ENCODE measurements around the gene CACNG4.

CACNG4 gene

DNA sequence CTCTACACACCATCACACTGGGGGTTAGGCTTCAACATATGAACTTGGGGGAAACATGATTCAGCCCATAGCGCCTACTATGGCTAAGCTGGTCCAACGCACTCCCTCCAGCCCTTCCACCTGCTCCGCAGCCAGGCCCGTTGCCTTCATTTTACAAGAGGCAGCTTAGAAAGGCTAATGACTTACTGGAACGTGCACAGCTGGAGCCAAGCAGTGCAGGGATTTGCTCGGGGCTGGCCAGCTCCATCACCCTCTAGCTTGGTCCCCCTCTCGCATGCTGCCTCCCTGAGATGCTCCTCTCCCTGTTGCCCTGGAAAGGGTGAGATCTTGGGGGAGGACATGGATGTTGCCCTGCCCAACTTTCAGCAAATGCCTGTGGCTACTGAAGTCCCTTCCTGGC, 77.0 kb downstream of the CACNG4 start:
- no peak for ATAC-seq
- no peak for TF ChIP-seq RARB (CRISPR knock-in tag; IDR thresholded peaks at IDR 0.05)
- TF ChIP-seq PPARA (CRISPR knock-in tag; IDR thresholded peaks at IDR 0.05; ENCODE audit: borderline replicate concordance): no peak
- no peak for TF ChIP-seq CREB5 (CRISPR knock-in tag; IDR thresholded peaks at IDR 0.05; ENCODE audit: low read depth)
- TF ChIP-seq PATZ1 (CRISPR knock-in tag; IDR thresholded peaks at IDR 0.05; ENCODE audit: borderline replicate concordance): no peak
- TF ChIP-seq, protein P1, sequence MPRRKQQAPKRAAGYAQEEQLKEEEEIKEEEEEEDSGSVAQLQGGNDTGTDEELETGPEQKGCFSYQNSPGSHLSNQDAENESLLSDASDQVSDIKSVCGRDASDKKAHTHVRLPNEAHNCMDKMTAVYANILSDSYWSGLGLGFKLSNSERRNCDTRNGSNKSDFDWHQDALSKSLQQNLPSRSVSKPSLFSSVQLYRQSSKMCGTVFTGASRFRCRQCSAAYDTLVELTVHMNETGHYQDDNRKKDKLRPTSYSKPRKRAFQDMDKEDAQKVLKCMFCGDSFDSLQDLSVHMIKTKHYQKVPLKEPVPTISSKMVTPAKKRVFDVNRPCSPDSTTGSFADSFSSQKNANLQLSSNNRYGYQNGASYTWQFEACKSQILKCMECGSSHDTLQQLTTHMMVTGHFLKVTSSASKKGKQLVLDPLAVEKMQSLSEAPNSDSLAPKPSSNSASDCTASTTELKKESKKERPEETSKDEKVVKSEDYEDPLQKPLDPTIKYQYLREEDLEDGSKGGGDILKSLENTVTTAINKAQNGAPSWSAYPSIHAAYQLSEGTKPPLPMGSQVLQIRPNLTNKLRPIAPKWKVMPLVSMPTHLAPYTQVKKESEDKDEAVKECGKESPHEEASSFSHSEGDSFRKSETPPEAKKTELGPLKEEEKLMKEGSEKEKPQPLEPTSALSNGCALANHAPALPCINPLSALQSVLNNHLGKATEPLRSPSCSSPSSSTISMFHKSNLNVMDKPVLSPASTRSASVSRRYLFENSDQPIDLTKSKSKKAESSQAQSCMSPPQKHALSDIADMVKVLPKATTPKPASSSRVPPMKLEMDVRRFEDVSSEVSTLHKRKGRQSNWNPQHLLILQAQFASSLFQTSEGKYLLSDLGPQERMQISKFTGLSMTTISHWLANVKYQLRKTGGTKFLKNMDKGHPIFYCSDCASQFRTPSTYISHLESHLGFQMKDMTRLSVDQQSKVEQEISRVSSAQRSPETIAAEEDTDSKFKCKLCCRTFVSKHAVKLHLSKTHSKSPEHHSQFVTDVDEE (CRISPR knock-in tag; IDR thresholded peaks at IDR 0.05): no peak
- TF ChIP-seq ZFP30 (CRISPR knock-in tag; IDR thresholded peaks at IDR 0.05): no peak
- no peak for TF ChIP-seq OSR1 (CRISPR knock-in tag; IDR thresholded peaks at IDR 0.05)
- TF ChIP-seq BACH2 (CRISPR knock-in tag; IDR thresholded peaks at IDR 0.05; ENCODE audit: borderline replicate concordance): no peak
- no peak for TF ChIP-seq ZFP3 (CRISPR knock-in tag; IDR thresholded peaks at IDR 0.05)
- TF ChIP-seq, protein P2, sequence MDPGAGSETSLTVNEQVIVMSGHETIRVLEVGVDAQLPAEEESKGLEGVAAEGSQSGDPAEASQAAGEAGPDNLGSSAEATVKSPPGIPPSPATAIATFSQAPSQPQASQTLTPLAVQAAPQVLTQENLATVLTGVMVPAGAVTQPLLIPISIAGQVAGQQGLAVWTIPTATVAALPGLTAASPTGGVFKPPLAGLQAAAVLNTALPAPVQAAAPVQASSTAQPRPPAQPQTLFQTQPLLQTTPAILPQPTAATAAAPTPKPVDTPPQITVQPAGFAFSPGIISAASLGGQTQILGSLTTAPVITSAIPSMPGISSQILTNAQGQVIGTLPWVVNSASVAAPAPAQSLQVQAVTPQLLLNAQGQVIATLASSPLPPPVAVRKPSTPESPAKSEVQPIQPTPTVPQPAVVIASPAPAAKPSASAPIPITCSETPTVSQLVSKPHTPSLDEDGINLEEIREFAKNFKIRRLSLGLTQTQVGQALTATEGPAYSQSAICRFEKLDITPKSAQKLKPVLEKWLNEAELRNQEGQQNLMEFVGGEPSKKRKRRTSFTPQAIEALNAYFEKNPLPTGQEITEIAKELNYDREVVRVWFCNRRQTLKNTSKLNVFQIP (CRISPR knock-in tag; IDR thresholded peaks at IDR 0.05; ENCODE audit: borderline replicate concordance, low read depth): no peak
- TF ChIP-seq CSDC2 (CRISPR knock-in tag; IDR thresholded peaks at IDR 0.05): no peak
- no peak for TF ChIP-seq ZNF8 (CRISPR knock-in tag; IDR thresholded peaks at IDR 0.05)
- no peak for TF ChIP-seq ZNF70 (CRISPR knock-in tag; IDR thresholded peaks at IDR 0.05)
- TF ChIP-seq SNAI2 (CRISPR knock-in tag; IDR thresholded peaks at IDR 0.05): no peak
- TF ChIP-seq ESRRG (CRISPR knock-in tag; IDR thresholded peaks at IDR 0.05): no peak

DNA sequence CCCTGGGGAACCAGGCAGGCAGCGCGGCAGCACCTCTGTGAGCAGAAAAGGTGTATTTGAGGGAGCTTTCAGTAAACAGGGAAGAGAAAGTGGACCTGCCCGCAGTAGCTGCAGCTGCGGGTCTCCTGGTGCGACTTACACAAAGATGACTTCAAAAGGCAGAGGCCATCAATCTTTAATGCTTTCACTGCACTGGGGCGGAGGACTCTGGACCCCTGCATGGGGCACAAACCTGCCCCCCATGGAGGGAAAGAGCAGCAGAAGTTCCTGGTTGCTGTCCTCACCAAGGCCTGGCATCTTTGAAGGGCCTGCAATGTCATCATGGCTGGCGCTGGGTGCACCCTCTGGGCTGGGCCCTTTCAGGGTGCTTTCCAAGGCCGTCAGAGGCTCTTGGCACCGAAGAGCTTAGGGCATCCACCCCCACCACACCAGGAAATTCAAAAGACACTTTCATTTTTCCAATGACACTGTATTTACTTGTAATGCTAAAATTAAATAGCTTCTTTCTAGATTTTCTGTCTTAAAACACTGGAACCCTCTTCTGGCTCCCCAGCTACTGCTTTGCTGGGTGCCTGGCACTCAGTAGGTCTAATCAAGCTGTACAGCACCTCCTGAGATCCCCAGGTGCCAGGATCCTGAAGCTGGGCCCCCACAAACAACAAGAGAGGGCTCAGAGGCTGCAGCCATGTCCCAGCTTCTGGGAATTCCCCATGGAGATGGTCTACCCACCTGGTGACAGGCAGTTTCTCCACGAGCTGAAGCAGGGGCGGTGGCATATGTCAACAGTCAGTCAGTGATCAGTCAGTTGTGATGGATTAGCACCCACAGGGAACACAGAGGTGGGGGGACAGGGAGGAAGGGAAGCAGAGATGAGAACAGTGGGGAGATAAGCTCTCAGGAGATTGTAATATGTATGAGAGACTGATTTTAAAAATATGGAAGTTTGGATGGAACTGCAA, 77.7 kb downstream of the CACNG4 start:
- TF ChIP-seq RARB (CRISPR knock-in tag; IDR thresholded peaks at IDR 0.05) (no peak), ZFP30 (CRISPR knock-in tag; IDR thresholded peaks at IDR 0.05) (no peak), BACH2 (CRISPR knock-in tag; IDR thresholded peaks at IDR 0.05; ENCODE audit: borderline replicate concordance) (no peak), SNAI2 (CRISPR knock-in tag; IDR thresholded peaks at IDR 0.05) (no peak), ZNF70 (CRISPR knock-in tag; IDR thresholded peaks at IDR 0.05) (no peak), ISL1 (CRISPR knock-in tag; IDR thresholded peaks at IDR 0.05) (no peak), TOX (CRISPR knock-in tag; IDR thresholded peaks at IDR 0.05; ENCODE audit: borderline replicate concordance) (no peak), ZC3H10 (CRISPR knock-in tag; IDR thresholded peaks at IDR 0.05) (no peak), PATZ1 (CRISPR knock-in tag; IDR thresholded peaks at IDR 0.05; ENCODE audit: borderline replicate concordance) (no peak)
- no peak for ATAC-seq

DNA sequence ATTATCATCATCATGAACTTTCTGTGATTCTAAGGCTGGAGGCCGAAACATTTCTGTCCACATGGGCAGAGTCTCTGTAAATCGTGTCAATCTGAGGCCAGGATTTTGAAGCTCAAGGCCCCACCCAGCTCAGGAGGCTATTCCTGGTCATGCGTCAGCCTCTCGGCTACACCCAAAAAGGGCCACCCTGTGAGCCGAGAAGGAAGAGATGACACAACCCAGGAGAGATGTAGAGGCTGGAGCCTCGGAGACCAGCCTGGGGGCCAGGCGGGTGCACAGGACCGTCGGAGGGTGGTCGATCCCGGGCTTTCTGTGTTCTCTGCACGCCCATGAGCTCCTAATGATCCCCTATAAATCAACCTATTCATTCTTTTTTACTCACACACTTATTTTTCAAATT, 78.8 kb downstream of the CACNG4 start:
- ATAC-seq: no peak
- no peak for TF ChIP-seq ESRRG (CRISPR knock-in tag; IDR thresholded peaks at IDR 0.05)
- TF ChIP-seq RARB (CRISPR knock-in tag; IDR thresholded peaks at IDR 0.05): no peak
- TF ChIP-seq ZNF8 (CRISPR knock-in tag; IDR thresholded peaks at IDR 0.05): no peak
- TF ChIP-seq BACH2 (CRISPR knock-in tag; IDR thresholded peaks at IDR 0.05; ENCODE audit: borderline replicate concordance): no peak
- no peak for TF ChIP-seq ZNF565 (CRISPR knock-in tag; conservative IDR thresholded peaks at IDR 0.05; ENCODE audit: low read depth)
- TF ChIP-seq ZFP30 (CRISPR knock-in tag; IDR thresholded peaks at IDR 0.05): no peak
- TF ChIP-seq, protein P2 (CRISPR knock-in tag; IDR thresholded peaks at IDR 0.05; ENCODE audit: borderline replicate concordance, low read depth): no peak
- TF ChIP-seq, protein P1 (CRISPR knock-in tag; IDR thresholded peaks at IDR 0.05): no peak
- no peak for TF ChIP-seq CREB5 (CRISPR knock-in tag; IDR thresholded peaks at IDR 0.05; ENCODE audit: low read depth)
- TF ChIP-seq ISL1 (CRISPR knock-in tag; IDR thresholded peaks at IDR 0.05): no peak

Measured in SK-N-SH treated with all-trans-retinoic acid at 6 μM for 48 hours (cell line).